Stomach (tissue), 19 donors: ENCODE measurements around the gene HLTF. TPM values are rescaled to one million over a fixed set of nuclear protein-coding genes. Genes with fewer than 3 reads are reported as not detected.
A peak's percentile ranks its signal among the peaks of the same experiment; 100 is the strongest.

ENCODE experiments used
- DNase-seq, 2 donors: peaks; one replicate each; pipeline versions ENCODE4 v3.0.0 to v3.0.0-alpha.2; 2013 to 2019
- H3K27ac ChIP-seq, 5 donors: fragments of 200-600 bp in 4 of 5; sonication (generic) in 4 of 5; one replicate each; pipeline ENCODE4 v1.5.1; 2013 to 2019; ENCODE audit warnings: mild to moderate bottlenecking in 1 of 5, moderate library complexity in 1 of 5
- H3K27me3 ChIP-seq, 3 donors: fragments of 200-600 bp; sonication (generic); one replicate each; pipeline ENCODE4 v1.5.1; 2017 to 2019; ENCODE audit warnings: mixed run types in 1 of 3
- H3K36me3 ChIP-seq, 4 donors: fragments of 200-600 bp; sonication (generic); 1 replicate in 3 of 4; 2 replicates in 1 of 4; pipeline ENCODE4 v1.5.1; 2016 to 2019
- H3K4me1 ChIP-seq, 4 donors: fragments of 200-600 bp; sonication (generic); one replicate each; pipeline ENCODE4 v1.5.1; 2016 to 2019
- H3K4me3 ChIP-seq, 4 donors: fragments of 200-600 bp; sonication (generic) in 3 of 4; one replicate each; pipeline ENCODE4 v1.5.1; 2016 to 2019; ENCODE audit warnings: mild to moderate bottlenecking in 1 of 4
- H3K9me3 ChIP-seq, 4 donors: fragments of 200-600 bp; sonication (generic); one replicate each; pipeline ENCODE4 v1.5.1; 2016 to 2019
- EP300 ChIP-seq: sonication (generic); formaldehyde crosslinking; IDR thresholded peaks from one replicate; pipeline ENCODE4 v1.6.1; 2017; ENCODE audit warnings: antibody characterized with exemption
- POLR2A ChIP-seq, 4 donors: fragments of 450-650 bp; IDR thresholded peaks; one replicate each; pipeline ENCODE4 v1.6.1; 2016; ENCODE audit warnings: antibody characterized with exemption in 4 of 4, control low read depth in 2 of 4, mild to moderate bottlenecking in 1 of 4, moderate library complexity in 1 of 4
- POLR2AphosphoS5 ChIP-seq, 3 donors: sonication (generic); formaldehyde crosslinking; IDR thresholded peaks; one replicate each; pipeline ENCODE4 v1.6.1; 2016; ENCODE audit warnings: antibody characterized with exemption in 3 of 3
- WGBS, 5 donors: extraction: QIAGEN DNeasy Blood & Tissue Kit in 3 of 5; methylation state at CpG; one replicate each; pipeline versions ENCODE4 v1.1.5 to v1.1.7; 2013 to 2018; 5-methylcytosine and 5-hydroxymethylcytosine counted together
- intact Hi-C: fragments of 100-400 bp; cut with DNase I; formaldehyde crosslinking; loops from one replicate; pipeline ENCODE4 v1.15.1; 2023; ENCODE audit warnings: low total_unique reads
- long read RNA-seq, 10 donors: transcript quantifications; one replicate each; lab custom pipeline, GENCODE V29; 2026
- polyA plus RNA-seq, 3 donors: library from polyadenylated mRNA; stranded (reverse); fragments of 200-250 nt; gene quantifications; one replicate each; pipeline ENCODE4 v1.2.3, GENCODE V29; 2013
- total RNA-seq, 5 donors: library from RNA; depleted of rRNA; stranded (reverse); fragments of >200 nt; gene quantifications; one replicate each; pipeline versions ENCODE4 v1.1.0 to v1.2.3, GENCODE V29; 2014 to 2016
- TF ChIP-seq, protein P1 (sequence below), 7 experiments: fragments of 450-650 bp in 4 of 7; fragments of 200-600 bp in 3 of 7; sonication (generic) in 3 of 7; IDR thresholded peaks; one replicate each; pipeline ENCODE4 v1.5.1; 2016 to 2019; ENCODE audit warnings: antibody characterized with exemption in 7 of 7, control low read depth in 2 of 7, mild to moderate bottlenecking in 1 of 7
- donor health status: healthy with polysubstance abuse.
- donor health status: Bipolar disorder and iron deficiency.
- donor health status: healthy.

Gene HLTF
- total RNA-seq (10 to 100 TPM in 4 of 5 donors, 1 to 10 TPM in 1; 9.8 to 61.6 (median 45.5) TPM), polyA plus RNA-seq (1 to 10 TPM; 3.4 to 4.4 (median 4.2) TPM)
- long read RNA-seq, donor 1 = 0 reads
- long read RNA-seq, donor 2 = 0 reads
- long read RNA-seq, donor 3, full-length matches to known transcripts = 2 of 2 reads
- long read RNA-seq, donor 3, partial matches to known transcripts = 0 of 2 reads
- long read RNA-seq, donor 3, other reads (novel, unspliced or antisense) = 0 of 2 reads
- long read RNA-seq, donor 4 = 0 reads
- long read RNA-seq, donor 5, full-length matches to known transcripts = 1 of 1 reads
- long read RNA-seq, donor 5, partial matches to known transcripts = 0 of 1 reads
- long read RNA-seq, donor 5, other reads (novel, unspliced or antisense) = 0 of 1 reads
- long read RNA-seq, donor 6 = 0 reads
- long read RNA-seq, donor 7, partial matches to known transcripts = 0 of 1 reads
- long read RNA-seq, donor 7, other reads (novel, unspliced or antisense) = 0 of 1 reads
- long read RNA-seq, donor 8 = 0 reads
- long read RNA-seq, donor 9, partial matches to known transcripts = 6 of 6 reads
- long read RNA-seq, donor 9, other reads (novel, unspliced or antisense) = 0 of 6 reads
- long read RNA-seq, donor 10 = 0 reads

DNA sequence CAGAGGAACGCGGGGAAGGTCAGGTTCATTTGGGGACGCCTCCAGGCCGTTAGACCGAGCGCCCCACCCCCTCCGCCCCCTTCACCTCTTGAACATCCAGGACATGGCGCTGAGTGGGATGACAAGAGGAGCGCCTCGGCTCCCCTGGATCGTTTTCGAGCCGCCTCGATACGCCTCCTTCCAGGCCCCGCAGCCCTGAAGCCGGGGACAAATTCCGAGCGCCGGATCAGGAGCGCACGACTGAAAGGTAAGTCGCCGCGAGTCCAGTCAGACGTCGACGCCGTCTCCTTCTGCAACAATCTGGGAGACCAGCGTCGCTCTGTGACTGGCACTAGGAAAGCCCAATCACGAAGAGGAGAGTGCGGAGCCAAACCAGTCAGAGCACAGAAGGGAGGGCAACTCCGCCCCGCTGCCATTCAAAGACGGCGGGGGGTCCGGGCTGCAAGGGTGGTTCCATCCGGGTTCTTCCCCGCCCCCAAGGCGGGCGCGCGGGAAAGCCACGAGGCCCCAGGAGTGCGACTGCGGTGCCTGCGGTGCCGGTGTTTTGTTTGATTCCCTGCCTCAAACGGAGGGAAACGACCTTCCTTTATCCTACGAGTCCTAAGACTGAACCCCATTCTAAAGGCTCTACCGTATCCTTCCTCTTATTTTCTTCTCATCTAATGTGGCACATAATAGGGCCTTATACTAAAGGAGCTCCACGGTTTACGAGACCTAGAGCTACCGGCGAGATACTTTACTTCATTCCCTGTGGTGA, at the start of gene HLTF:
Gene HLTF, minus strand, starts transcription at position 302 of the 757 bp plus-strand sequence. Its CDS starts 197 bp downstream, at position 105.
- intact Hi-C loops = no loop called here
- 8 to 11% (median 9%) methylated on average over 49 to 57 of the region's 57 CpGs for WGBS, 5 donors
- peak within 1 kb of the TSS; percentile 24 to 85 (median 75) for H3K27ac ChIP-seq

DNA sequence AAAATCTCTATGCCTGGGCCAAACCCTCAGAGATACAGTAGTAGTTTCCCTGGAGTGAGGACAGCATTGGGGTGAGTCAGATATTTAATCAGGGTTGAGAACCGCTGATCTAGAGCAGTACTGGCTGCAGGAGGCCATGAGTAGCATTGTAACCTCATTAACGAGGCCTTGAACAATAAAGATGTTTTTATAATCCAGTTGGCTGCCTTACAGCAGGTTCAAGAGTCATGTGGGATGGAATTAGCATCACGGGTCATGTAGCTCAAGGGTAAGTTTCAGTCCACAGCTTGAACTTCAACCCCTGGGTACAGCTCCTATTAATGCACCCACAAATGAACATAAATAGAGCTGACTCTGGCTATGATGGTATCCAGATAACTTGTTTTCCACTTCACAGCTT, 48.2 kb upstream of the HLTF start:
- 40 to 54% (median 51%) methylated on average over 3 of the region's 3 CpGs for WGBS, 5 donors

More for the DNA sequence above, at the start of gene HLTF:
- H3K4me1 ChIP-seq = peaks cover 5 to 32% (median 23%) of the 10 kb centered on the region in 4 donors
- no peaks in the 10 kb centered on the region for H3K9me3 ChIP-seq
- H3K27me3 ChIP-seq = no peaks in the 10 kb centered on the region
- H3K36me3 ChIP-seq = peaks cover 0 to 9% (median 2%) of the 10 kb centered on the region in 4 donors
- TF ChIP-seq POLR2AphosphoS5 (IDR thresholded peaks at IDR 0.05) (peak; percentile 37 to 70 (median 61)), EP300 (no peak)
- peak; percentile 94 to 98 for DNase-seq
- H3K4me3 ChIP-seq = peak within 1 kb of the TSS; percentile 72 to 91 (median 85)

GRCh38 chr3:149131589-149131988, 45.3 kb upstream of the HLTF start:
- peak overlapping the region; percentile 37 to 94 (median 89) for H3K27ac ChIP-seq
- H3K4me3 ChIP-seq = peak overlapping the region in 1 of 4 donors; percentile 90
- WGBS, 5 donors = 16 to 39% (median 19%) methylated on average over 4 of the region's 4 CpGs
- H3K36me3 ChIP-seq = no peaks in the 10 kb centered on the region
- H3K27me3 ChIP-seq = no peaks in the 10 kb centered on the region
- TF ChIP-seq EP300 (no peak), POLR2A (IDR thresholded peaks at IDR 0.05) (no peak), POLR2AphosphoS5 (IDR thresholded peaks at IDR 0.05) (no peak)
- TF ChIP-seq, protein P1, sequence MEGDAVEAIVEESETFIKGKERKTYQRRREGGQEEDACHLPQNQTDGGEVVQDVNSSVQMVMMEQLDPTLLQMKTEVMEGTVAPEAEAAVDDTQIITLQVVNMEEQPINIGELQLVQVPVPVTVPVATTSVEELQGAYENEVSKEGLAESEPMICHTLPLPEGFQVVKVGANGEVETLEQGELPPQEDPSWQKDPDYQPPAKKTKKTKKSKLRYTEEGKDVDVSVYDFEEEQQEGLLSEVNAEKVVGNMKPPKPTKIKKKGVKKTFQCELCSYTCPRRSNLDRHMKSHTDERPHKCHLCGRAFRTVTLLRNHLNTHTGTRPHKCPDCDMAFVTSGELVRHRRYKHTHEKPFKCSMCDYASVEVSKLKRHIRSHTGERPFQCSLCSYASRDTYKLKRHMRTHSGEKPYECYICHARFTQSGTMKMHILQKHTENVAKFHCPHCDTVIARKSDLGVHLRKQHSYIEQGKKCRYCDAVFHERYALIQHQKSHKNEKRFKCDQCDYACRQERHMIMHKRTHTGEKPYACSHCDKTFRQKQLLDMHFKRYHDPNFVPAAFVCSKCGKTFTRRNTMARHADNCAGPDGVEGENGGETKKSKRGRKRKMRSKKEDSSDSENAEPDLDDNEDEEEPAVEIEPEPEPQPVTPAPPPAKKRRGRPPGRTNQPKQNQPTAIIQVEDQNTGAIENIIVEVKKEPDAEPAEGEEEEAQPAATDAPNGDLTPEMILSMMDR (IDR thresholded peaks at IDR 0.05) = no peak
- intact Hi-C loops = no loop called here
- H3K9me3 ChIP-seq = no peaks in the 10 kb centered on the region
- peaks cover 23 to 62% (median 45%) of the 10 kb centered on the region in 4 donors for H3K4me1 ChIP-seq
- DNase-seq = peak in 1 of 2 donors; percentile 23

More for the DNA sequence above, 48.2 kb upstream of the HLTF start:
- H3K36me3 ChIP-seq = no peaks in the 10 kb centered on the region
- DNase-seq = peak in 1 of 2 donors; percentile 29
- intact Hi-C loops = no loop called here
- H3K27me3 ChIP-seq = no peaks in the 10 kb centered on the region
- H3K4me3 ChIP-seq = no peak overlapping the region
- TF ChIP-seq POLR2AphosphoS5 (IDR thresholded peaks at IDR 0.05) (no peak), EP300 (no peak), POLR2A (IDR thresholded peaks at IDR 0.05) (no peak)
- TF ChIP-seq, protein P1 (IDR thresholded peaks at IDR 0.05) = no peak
- H3K4me1 ChIP-seq = peaks cover 16 to 54% (median 37%) of the 10 kb centered on the region in 4 donors
- no peak overlapping the region for H3K27ac ChIP-seq
- no peaks in the 10 kb centered on the region for H3K9me3 ChIP-seq

DNA sequence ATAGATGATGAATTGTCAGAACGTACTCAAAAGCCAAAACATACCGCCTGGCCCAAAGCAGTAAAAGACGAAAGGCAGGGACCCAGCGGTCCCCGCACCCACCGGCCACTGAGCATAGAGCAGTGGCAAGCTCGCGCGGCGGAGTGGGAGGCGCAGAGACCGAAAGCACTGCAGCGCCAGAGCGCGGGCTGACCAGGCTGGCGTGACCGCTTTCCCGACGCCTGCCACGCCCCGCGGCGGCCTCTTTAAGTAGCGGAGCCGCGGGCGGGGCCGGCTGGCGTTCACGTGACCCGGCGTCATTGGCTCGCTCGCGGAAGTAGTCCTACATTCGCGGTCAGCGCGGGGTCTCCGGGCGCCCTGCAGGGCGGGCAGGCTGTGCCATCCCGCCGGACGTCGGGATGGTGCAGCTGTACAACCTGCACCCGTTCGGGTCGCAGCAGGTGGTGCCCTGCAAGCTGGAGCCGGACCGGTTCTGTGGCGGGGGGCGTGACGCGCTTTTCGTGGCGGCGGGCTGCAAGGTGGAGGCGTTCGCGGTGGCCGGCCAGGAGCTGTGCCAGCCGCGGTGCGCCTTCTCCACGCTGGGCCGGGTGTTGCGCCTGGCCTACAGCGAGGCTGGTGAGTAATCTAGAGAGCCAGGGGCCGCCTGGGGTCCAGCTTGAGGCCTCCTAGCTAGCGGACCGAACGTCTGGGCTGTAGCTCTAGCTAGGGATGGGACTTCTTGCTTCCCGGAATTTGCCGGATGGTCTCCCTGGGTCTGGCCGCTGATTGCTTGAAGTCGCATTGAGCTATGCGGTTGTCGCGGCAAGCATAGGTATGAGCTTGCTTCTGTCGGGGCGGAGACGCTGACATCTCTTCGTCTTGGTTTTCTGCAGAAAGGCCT, 43.2 kb upstream of the HLTF start, which contains the start of gene HPS3:
Gene HPS3, plus strand, starts transcription at position 313 of the 880 bp plus-strand sequence. Its CDS starts 86 bp downstream, at position 399.
- TF ChIP-seq EP300 (peak; percentile 19), POLR2A (IDR thresholded peaks at IDR 0.05) (peak in 2 of 4 donors; percentile 80 to 85), POLR2AphosphoS5 (IDR thresholded peaks at IDR 0.05) (peak; percentile 94 to 96 (median 95))
- TF ChIP-seq, protein P1 (IDR thresholded peaks at IDR 0.05) = no peak
- peak within 1 kb of the TSS; percentile 88 to 94 (median 89) for H3K27ac ChIP-seq
- no peaks in the 10 kb centered on the region for H3K9me3 ChIP-seq
- peak within 1 kb of the TSS; percentile 79 to 93 (median 88) for H3K4me3 ChIP-seq
- peak; percentile 95 to 97 for DNase-seq
- WGBS, 5 donors = 0 to 1% (median 1%) methylated on average over 44 to 84 of the region's 84 CpGs
- no peaks in the 10 kb centered on the region for H3K36me3 ChIP-seq
- H3K27me3 ChIP-seq = no peaks in the 10 kb centered on the region
- intact Hi-C loops = no loop called here
- H3K4me1 ChIP-seq = peaks cover 23 to 54% (median 39%) of the 10 kb centered on the region in 4 donors
